ENCODE data around the gene KRTAP10-10.
"Not testable (repeated sequence)": the region's sequence is repeated elsewhere in the genome, so short reads cannot be mapped to it uniquely, and the experiment has no call there.

GRCh38 chr21:44590897-44591800 lies 46.0 kb upstream of the KRTAP10-10 start:
- not testable (repeated sequence) for TF ChIP-seq CTCF, POLR2AphosphoS5 (IDR thresholded peaks at IDR 0.05)

Data from gastroesophageal sphincter (tissue), 3 donors.